Karpas-422 (cell line): ENCODE measurements around the gene ATP6V1F. TPM values are rescaled to one million over a fixed set of nuclear protein-coding genes. Genes with fewer than 3 reads are reported as not detected.

Experiments used
- DNase-seq: peaks from one replicate; pipeline ENCODE4 v3.0.0-alpha.2; 2015
- H2AFZ ChIP-seq: fragments of 200-600 bp; sonication (generic); 2 replicates; pipeline ENCODE4 v1.6.1; 2014; ENCODE audit warnings: antibody characterized with exemption, low read length, mixed read lengths
- H3K27ac ChIP-seq: fragments of 200-600 bp; sonication (generic); 2 replicates; pipeline ENCODE4 v1.5.1; 2014; ENCODE audit warnings: mild to moderate bottlenecking, low read length, moderate library complexity
- H3K27me3 ChIP-seq: fragments of 200-600 bp; sonication (generic); 2 replicates; pipeline ENCODE4 v1.6.1; 2014; ENCODE audit warnings: low read length, mixed read lengths
- H3K36me3 ChIP-seq: fragments of 200-600 bp; sonication (generic); 2 replicates; pipeline ENCODE4 v1.6.1; 2014; ENCODE audit warnings: low read length, mixed read lengths; ENCODE audit not compliant: insufficient read depth
- H3K4me1 ChIP-seq: fragments of 200-600 bp; sonication (generic); 2 replicates; pipeline ENCODE4 v1.6.1; 2014; ENCODE audit warnings: mild to moderate bottlenecking, low read length, mixed read lengths
- H3K4me2 ChIP-seq: fragments of 200-600 bp; sonication (generic); 2 replicates; pipeline ENCODE4 v1.6.1; 2014; ENCODE audit warnings: low read length, low read depth, mild to moderate bottlenecking; ENCODE audit not compliant: poor library complexity, severe bottlenecking
- H3K4me3 ChIP-seq: fragments of 200-600 bp; sonication (generic); 2 replicates; pipeline ENCODE4 v1.5.1; 2014; ENCODE audit warnings: mild to moderate bottlenecking, antibody characterized with exemption, low read length, mixed read lengths
- H3K79me2 ChIP-seq: fragments of 200-600 bp; sonication (generic); 2 replicates; pipeline ENCODE4 v1.6.1; 2014; ENCODE audit warnings: mild to moderate bottlenecking, low read length, mixed read lengths
- H3K9ac ChIP-seq: fragments of 200-600 bp; sonication (generic); 2 replicates; pipeline ENCODE4 v1.6.0; 2014; ENCODE audit warnings: low read length
- H3K9me2 ChIP-seq: fragments of 200-600 bp; sonication (generic), shearing (Covaris generic); replicated peaks from 2 replicates; pipeline ENCODE4 v1.6.0; 2014; ENCODE audit warnings: mild to moderate bottlenecking, low read length, moderate library complexity; ENCODE audit not compliant: insufficient read depth
- H3K9me3 ChIP-seq: fragments of 300-700, 200-600 bp; sonication (generic); 2 replicates; pipeline ENCODE4 v1.6.1; 2014; ENCODE audit warnings: low read length, mixed read lengths
- H4K20me1 ChIP-seq: fragments of 200-600 bp; sonication (generic); 2 replicates; pipeline ENCODE4 v1.6.1; 2014; ENCODE audit warnings: mild to moderate bottlenecking, antibody characterized with exemption, low read length, low read depth; ENCODE audit not compliant: insufficient read depth
- total RNA-seq: library from RNA; depleted of rRNA; stranded (reverse); fragments of >200 nt; shearing (Covaris generic); gene quantifications from 2 replicates; pipeline ENCODE4 v1.2.3, GENCODE V29; 2014; ENCODE audit warnings: low replicate concordance

ATP6V1F gene
- total RNA-seq, 1 experiment from 2014 or later: 208 TPM

- no peak overlapping the region for H2AFZ ChIP-seq
- H3K79me2 ChIP-seq: no peaks in the 10 kb centered on the region
- H3K4me2 ChIP-seq: no peak overlapping the region
- DNase-seq: no peak
- H3K27ac ChIP-seq: no peak overlapping the region
- peaks cover 15% of the 10 kb centered on the region for H3K4me1 ChIP-seq
- H3K27me3 ChIP-seq: no peaks in the 10 kb centered on the region
- H3K4me3 ChIP-seq: no peak overlapping the region
- H4K20me1 ChIP-seq: no peaks in the 10 kb centered on the region
- H3K36me3 ChIP-seq: no peaks in the 10 kb centered on the region
- no peaks in the 10 kb centered on the region for H3K9me2 ChIP-seq
- no peaks in the 10 kb centered on the region for H3K9me3 ChIP-seq
- H3K9ac ChIP-seq: no peak overlapping the region
Observed at GRCh38 chr7:128833148-128833945, 29.3 kb upstream of the ATP6V1F start.

GRCh38 chr7:128833946-128834325 lies 28.7 kb upstream of the ATP6V1F start:
- Histone ChIP-seq H3K27ac (no peak overlapping the region), H3K4me3 (no peak overlapping the region), H2AFZ (no peak overlapping the region), H3K79me2 (no peaks in the 10 kb centered on the region), H3K36me3 (no peaks in the 10 kb centered on the region), H3K9me3 (no peaks in the 10 kb centered on the region), H3K9me2 (no peaks in the 10 kb centered on the region), H3K4me2 (no peak overlapping the region), H3K4me1 (peaks cover 15% of the 10 kb centered on the region), H4K20me1 (no peaks in the 10 kb centered on the region), H3K9ac (no peak overlapping the region), H3K27me3 (no peaks in the 10 kb centered on the region)
- DNase-seq: no peak

GRCh38 chr7:128835231-128835751 lies 27.4 kb upstream of the ATP6V1F start:
- no peak overlapping the region for H3K27ac ChIP-seq
- H3K9ac ChIP-seq: no peak overlapping the region
- DNase-seq: no peak

GRCh38 chr7:128835790-128836641 lies 26.6 kb upstream of the ATP6V1F start:
- Histone ChIP-seq H3K9me3 (no peaks in the 10 kb centered on the region), H3K9ac (no peak overlapping the region)

More at GRCh38 chr7:128835231-128835751, 27.4 kb upstream of the ATP6V1F start:
- no peaks in the 10 kb centered on the region for H3K9me3 ChIP-seq
- peaks cover 15% of the 10 kb centered on the region for H3K4me1 ChIP-seq
- H3K36me3 ChIP-seq: no peaks in the 10 kb centered on the region
- no peaks in the 10 kb centered on the region for H3K79me2 ChIP-seq
- no peaks in the 10 kb centered on the region for H3K27me3 ChIP-seq
- H2AFZ ChIP-seq: no peak overlapping the region
- H4K20me1 ChIP-seq: no peaks in the 10 kb centered on the region
- H3K4me2 ChIP-seq: no peak overlapping the region
- H3K4me3 ChIP-seq: no peak overlapping the region
- no peaks in the 10 kb centered on the region for H3K9me2 ChIP-seq

GRCh38 chr7:128836729-128837348 lies 25.8 kb upstream of the ATP6V1F start:
- Histone ChIP-seq H3K4me2 (no peak overlapping the region), H3K9me2 (no peaks in the 10 kb centered on the region)
- DNase-seq: no peak

More at GRCh38 chr7:128835790-128836641, 26.6 kb upstream of the ATP6V1F start:
- H3K4me2 ChIP-seq: no peak overlapping the region
- no peaks in the 10 kb centered on the region for H3K36me3 ChIP-seq
- no peaks in the 10 kb centered on the region for H3K27me3 ChIP-seq
- no peak overlapping the region for H3K27ac ChIP-seq
- no peaks in the 10 kb centered on the region for H4K20me1 ChIP-seq
- no peak for DNase-seq
- no peak overlapping the region for H2AFZ ChIP-seq
- H3K79me2 ChIP-seq: no peaks in the 10 kb centered on the region
- H3K9me2 ChIP-seq: no peaks in the 10 kb centered on the region
- no peak overlapping the region for H3K4me3 ChIP-seq
- H3K4me1 ChIP-seq: peaks cover 15% of the 10 kb centered on the region

GRCh38 chr7:128837521-128837921 lies 25.1 kb upstream of the ATP6V1F start:
- Histone ChIP-seq H3K9ac (no peak overlapping the region), H3K9me3 (no peaks in the 10 kb centered on the region), H3K4me1 (peaks cover 4% of the 10 kb centered on the region), H3K27me3 (no peaks in the 10 kb centered on the region), H3K79me2 (no peaks in the 10 kb centered on the region), H2AFZ (no peak overlapping the region), H4K20me1 (no peaks in the 10 kb centered on the region), H3K4me3 (no peak overlapping the region), H3K9me2 (no peaks in the 10 kb centered on the region), H3K36me3 (no peaks in the 10 kb centered on the region), H3K4me2 (no peak overlapping the region), H3K27ac (no peak overlapping the region)
- no peak for DNase-seq

More at GRCh38 chr7:128836729-128837348, 25.8 kb upstream of the ATP6V1F start:
- Histone ChIP-seq H3K79me2 (no peaks in the 10 kb centered on the region), H3K9ac (no peak overlapping the region), H2AFZ (no peak overlapping the region), H3K27ac (no peak overlapping the region), H3K4me3 (no peak overlapping the region), H3K9me3 (no peaks in the 10 kb centered on the region), H3K27me3 (no peaks in the 10 kb centered on the region), H3K4me1 (peaks cover 10% of the 10 kb centered on the region), H3K36me3 (no peaks in the 10 kb centered on the region), H4K20me1 (no peaks in the 10 kb centered on the region)

GRCh38 chr7:128838109-128838779 lies 24.4 kb upstream of the ATP6V1F start:
- H3K9me2 ChIP-seq: no peaks in the 10 kb centered on the region
- no peaks in the 10 kb centered on the region for H3K9me3 ChIP-seq
- H3K4me1 ChIP-seq: peaks cover 2% of the 10 kb centered on the region; the same call in 1 of the 2 replicates
- DNase-seq: no peak
- no peak overlapping the region for H3K4me2 ChIP-seq
- H4K20me1 ChIP-seq: no peaks in the 10 kb centered on the region
- H3K4me3 ChIP-seq: no peak overlapping the region
- H3K9ac ChIP-seq: no peak overlapping the region
- H3K27me3 ChIP-seq: no peaks in the 10 kb centered on the region
- no peaks in the 10 kb centered on the region for H3K79me2 ChIP-seq
- H2AFZ ChIP-seq: no peak overlapping the region
- no peaks in the 10 kb centered on the region for H3K36me3 ChIP-seq
- no peak overlapping the region for H3K27ac ChIP-seq
